KOPT-K1 (cell line): ENCODE data around the gene APBA1.

Experiments
- H3K27ac ChIP-seq: fragments of 200-600 bp; sonication (generic); 2 replicates; pipeline ENCODE4 v1.5.1; 2016; ENCODE audit warnings: antibody characterized with exemption, mild to moderate bottlenecking, low read depth, low read length; ENCODE audit not compliant: poor library complexity, severe bottlenecking
- H3K36me3 ChIP-seq: fragments of 200-600 bp; sonication (generic); 2 replicates; pipeline ENCODE4 v1.5.1; 2017; ENCODE audit warnings: antibody characterized with exemption, mild to moderate bottlenecking, low read length, moderate library complexity; ENCODE audit not compliant: insufficient read depth
- H3K9me3 ChIP-seq: fragments of 200-600 bp; sonication (generic); 2 replicates; pipeline ENCODE4 v1.5.1; 2017; ENCODE audit warnings: antibody characterized with exemption, low read length, mild to moderate bottlenecking; ENCODE audit not compliant: insufficient read depth, poor library complexity, severe bottlenecking

The APBA1 gene

DNA sequence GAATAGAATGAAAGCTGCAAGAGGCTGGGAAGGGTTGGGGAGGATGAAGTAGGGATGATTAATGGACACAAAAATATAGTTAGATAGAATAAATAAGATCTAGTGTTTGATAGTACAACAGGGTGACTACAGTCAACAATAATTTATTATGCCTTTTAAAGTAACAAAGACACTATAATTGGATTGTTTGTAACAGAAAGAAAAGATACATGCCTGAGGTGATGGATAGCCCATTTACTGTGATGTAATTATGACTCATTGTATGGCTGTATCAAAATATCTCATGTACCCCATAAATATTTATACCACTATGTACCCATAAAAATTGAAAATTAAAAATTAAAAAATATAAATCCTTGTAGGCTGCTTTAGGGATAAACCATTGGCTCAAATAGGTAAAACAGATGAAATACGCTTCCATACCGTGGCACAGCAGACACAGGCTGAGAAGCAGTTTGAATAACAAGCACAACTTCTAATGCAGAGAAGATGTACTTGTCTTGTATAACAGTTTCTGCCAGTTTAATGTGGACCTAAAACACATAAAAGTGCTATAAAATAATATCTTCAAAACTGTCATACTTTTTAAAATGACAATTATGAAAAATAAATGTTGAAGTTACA is 34.9 kb downstream of the APBA1 start:
- H3K27ac ChIP-seq, result no peak overlapping the region
- no peaks in the 10 kb centered on the region for H3K36me3 ChIP-seq
- no peaks in the 10 kb centered on the region for H3K9me3 ChIP-seq

DNA sequence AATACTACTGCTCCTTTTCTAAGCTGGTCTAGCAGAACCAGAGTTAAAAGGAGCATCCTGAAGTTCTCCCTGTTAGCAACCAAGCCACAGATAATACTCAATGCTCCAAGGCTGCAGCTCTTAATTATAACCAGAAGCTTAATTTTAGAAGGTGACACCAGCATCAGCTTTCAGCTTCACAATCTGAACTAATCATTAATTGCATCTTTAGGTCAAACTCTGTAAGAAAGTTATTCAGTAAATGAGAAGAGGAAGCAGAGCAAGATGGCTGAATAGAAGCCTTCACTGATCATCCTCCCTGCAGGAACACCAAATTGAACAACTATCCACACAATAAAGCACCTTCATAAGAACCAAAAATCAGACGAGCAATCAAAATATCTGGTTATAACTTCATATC is 38.5 kb downstream of the APBA1 start:
- no peaks in the 10 kb centered on the region for H3K9me3 ChIP-seq
- H3K36me3 ChIP-seq, result no peaks in the 10 kb centered on the region
- no peak overlapping the region for H3K27ac ChIP-seq

DNA sequence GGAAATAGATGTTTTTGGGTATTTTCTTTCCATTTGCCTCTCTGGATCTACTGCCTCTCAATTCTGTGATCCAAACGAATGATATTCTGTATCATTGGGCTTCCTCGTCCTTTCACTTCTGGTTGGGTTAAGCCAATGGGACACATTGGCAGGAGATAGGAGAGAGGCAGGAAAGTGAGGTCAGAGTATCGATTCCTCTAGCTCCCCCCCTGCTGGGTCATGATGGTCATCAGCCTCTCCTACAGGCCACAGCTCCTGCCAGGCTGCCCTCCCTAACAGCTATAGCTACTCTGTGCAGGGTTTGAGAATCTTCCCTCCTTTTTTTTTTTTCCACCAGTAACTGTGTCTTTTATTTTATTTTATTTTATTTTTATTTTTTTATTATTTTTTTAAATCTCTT is 39.4 kb downstream of the APBA1 start:
- Histone ChIP-seq H3K9me3 (no peaks in the 10 kb centered on the region), H3K36me3 (no peaks in the 10 kb centered on the region), H3K27ac (no peak overlapping the region)

DNA sequence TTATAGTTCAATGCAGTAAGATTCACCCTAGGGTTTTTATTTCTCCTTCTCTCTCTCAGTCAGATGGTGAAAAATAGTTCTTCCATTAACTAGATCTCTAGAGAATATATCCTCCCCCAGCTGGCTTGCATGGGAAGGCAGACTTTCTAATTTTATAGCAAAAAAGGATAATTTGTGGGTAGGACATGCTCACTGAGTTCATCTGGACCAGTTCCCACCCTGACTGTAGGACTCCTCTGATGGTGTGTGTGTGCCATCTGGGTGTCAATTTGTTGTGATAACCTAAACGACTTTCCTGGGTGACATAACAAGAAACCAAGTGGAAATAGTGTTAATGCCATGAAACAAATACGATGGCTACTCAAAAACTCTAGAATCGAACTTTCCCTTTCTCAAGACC is 44.9 kb downstream of the APBA1 start:
- Histone ChIP-seq H3K27ac (no peak overlapping the region), H3K9me3 (no peaks in the 10 kb centered on the region), H3K36me3 (no peaks in the 10 kb centered on the region)

DNA sequence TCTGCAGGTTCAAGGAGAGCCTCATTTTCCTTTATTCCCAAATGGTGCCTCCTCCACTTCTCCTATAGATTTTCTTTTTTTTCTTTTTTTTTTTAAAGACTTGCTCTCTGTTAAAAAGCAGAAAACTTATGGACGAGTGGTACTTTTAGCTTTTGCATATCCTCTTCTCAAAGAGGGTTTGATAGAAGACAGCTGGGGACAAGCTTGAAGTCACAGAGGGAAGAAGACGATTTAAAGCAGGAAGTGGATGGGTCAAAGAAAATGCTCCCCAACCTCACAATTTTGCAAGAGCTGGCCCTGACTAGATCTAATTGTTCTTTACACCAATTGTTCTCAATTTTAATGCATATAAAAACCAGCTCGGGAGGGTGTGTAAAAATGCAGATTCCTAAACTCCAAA is 48.9 kb downstream of the APBA1 start:
- no peaks in the 10 kb centered on the region for H3K9me3 ChIP-seq
- no peak overlapping the region for H3K27ac ChIP-seq
- H3K36me3 ChIP-seq, result no peaks in the 10 kb centered on the region

DNA sequence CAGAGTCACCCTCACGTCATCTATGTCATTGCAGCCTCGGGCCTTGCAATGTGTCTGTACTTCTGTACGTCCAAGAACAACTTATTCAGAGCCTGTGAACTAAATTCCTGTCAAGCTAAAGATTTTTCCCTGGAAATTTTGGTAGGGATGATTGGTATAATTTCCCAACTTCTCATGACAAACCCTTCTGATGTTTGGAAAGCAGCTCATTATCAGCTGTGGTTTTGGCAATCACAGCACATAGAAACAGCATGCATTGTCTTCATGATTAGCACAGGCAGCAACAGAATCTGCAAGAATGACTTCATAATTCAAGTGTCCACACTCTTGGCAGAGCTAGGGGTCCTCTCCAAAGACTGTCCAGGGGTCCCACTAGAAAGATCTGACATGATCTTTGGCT is 49.5 kb downstream of the APBA1 start:
- Histone ChIP-seq H3K27ac (no peak overlapping the region), H3K9me3 (no peaks in the 10 kb centered on the region), H3K36me3 (no peaks in the 10 kb centered on the region)

DNA sequence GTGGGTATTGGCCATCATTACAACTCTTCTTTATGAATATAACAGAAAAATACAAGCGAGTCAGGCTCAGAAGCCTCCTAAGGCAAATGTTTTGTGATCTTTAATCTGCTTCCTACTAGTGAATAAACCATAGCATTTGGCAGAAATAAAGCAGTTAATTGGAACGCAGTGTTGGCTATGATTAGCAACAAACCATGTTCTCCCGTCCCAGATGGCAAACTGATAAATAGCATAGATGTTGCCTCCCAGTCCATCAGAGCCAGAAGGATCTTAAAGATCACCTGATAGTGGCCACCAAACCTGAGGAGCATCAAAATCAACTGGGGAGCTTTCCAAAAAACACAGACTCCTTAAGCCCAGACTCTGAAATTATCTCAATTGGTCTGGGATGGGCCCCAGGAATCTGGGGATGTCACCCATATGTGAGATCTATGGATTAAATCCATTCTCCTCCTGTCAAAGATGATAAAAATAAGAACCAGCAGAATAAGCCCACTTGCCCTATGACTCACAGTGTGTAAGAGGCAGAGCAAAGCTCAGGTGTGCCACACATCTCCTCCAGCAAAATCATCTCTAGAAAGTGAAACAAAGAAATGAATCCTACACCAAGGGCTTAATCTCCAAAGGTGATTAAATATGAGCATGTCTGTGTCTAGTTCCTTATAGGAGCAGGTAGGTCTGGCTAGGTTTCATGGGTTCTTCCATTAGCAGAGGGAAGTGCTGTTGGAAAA is 50.3 kb downstream of the APBA1 start:
- H3K27ac ChIP-seq, result no peak overlapping the region

DNA sequence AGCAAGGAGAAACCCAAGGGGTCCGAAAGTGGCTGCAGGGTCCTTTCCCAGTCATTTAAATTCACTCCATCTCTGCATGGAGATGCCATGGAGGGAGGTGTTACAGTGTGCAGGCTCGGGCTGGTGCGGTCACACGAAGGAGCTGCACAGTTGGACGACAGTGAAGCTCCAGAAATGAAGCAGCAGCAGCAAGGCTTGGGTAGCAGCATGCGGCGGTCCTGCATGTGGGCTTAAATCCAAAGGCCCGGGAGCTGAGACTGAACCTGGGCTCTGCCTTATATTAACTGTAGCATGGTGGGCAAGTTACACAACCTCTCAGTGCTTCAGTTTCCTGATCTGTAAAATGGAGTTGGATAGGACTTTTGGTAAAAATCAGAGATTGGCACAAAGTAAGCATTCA is 51.4 kb downstream of the APBA1 start:
- Histone ChIP-seq H3K27ac (no peak overlapping the region), H3K36me3 (no peaks in the 10 kb centered on the region), H3K9me3 (no peaks in the 10 kb centered on the region)

More for the DNA sequence above, 50.3 kb downstream of the APBA1 start:
- Histone ChIP-seq H3K9me3 (no peaks in the 10 kb centered on the region), H3K36me3 (no peaks in the 10 kb centered on the region)

DNA sequence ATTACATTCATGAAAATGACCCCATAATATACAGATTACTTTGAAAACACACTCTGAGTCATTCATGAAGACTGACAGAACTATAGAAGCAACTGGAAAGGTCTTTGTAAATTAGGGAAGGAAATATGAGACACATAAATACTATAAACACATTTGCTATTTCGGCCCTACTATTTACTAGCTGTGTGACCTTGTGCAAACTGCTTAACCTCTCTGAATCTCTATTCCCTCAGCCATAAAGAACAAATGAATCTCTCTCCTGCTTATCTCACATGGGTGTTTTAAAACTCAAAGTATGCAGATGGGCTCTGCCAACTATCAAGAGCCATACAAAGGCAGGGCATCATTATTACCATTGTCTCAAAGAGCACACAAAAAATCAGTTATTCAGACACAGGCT is 52.9 kb downstream of the APBA1 start:
- no peaks in the 10 kb centered on the region for H3K9me3 ChIP-seq
- H3K36me3 ChIP-seq, result no peaks in the 10 kb centered on the region
- H3K27ac ChIP-seq, result no peak overlapping the region

DNA sequence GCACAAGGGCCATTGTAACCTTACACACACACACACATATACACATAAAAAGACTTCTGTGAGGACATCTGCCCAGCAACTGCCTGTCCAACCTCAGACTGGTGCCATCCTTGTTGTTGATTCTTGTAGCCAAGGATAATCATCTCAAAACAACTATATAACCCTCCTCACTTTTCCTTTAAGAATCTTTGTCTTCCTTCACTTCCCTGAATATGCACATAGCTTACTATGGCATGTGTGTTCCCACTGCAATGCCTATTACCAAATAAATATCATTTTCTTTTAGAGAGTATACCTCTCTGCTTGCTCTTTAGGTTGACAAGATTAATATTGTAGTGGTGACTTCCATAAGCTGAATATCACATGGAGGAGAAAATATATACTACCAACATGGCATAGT is 55.2 kb downstream of the APBA1 start:
- no peaks in the 10 kb centered on the region for H3K36me3 ChIP-seq
- H3K27ac ChIP-seq, result no peak overlapping the region
- H3K9me3 ChIP-seq, result no peaks in the 10 kb centered on the region

DNA sequence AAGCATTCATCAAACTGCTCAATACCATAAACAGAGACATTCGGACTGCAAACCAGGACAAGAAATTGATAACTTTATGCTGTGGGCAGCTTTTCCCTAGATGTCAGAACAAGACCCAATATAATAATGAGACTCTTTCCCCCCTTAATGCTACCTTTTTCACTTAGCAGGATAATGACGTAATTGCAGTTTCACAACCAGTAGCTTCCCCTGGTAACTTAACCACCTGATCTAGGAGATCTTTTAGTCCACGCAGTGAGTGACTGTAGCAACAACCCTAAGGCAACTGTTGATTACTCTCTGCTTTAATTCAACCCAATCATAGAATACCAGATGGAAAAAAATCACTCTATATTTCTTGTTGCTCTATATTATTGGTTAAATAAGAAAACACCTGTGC is 56.3 kb downstream of the APBA1 start:
- Histone ChIP-seq H3K27ac (no peak overlapping the region), H3K36me3 (no peaks in the 10 kb centered on the region), H3K9me3 (no peaks in the 10 kb centered on the region)

DNA sequence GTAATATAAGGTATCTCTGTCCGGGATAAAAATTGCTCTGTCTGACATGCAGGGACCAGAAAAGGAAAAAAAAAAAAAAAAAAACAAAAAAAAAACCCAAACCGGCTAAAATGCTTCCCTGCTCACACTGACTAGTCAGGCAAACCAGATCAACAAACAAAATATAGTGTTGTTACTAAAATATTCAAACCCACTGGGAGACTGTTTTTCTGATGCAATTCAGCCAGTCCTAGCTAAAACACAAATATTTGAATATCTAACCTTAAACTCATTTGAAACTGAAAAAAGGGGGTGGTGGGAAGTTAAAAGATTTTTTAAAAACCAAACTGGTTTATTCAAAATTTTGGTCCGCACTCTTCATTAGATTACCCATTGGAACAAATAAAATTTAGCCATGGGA is 61.0 kb downstream of the APBA1 start:
- Histone ChIP-seq H3K36me3 (no peaks in the 10 kb centered on the region), H3K9me3 (no peaks in the 10 kb centered on the region), H3K27ac (no peak overlapping the region)

DNA sequence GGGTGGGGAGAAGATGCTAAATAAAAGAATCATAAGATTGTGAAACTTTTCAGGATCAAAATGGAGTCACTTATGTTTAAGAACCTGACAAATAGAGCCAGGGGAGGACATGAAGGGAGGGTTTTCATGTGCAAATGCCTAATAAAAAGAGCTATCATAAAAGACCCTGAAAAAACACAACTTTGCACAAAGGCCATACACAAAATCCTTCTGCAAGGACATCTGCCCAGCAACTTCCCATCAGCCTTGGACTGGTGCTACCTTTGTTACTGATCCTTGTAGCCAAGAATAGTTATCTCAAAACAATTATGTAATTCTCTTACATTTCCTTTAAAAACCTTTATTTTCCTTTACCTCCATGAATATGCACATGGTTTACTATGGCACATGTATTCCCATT is 63.0 kb downstream of the APBA1 start:
- Histone ChIP-seq H3K36me3 (no peaks in the 10 kb centered on the region), H3K27ac (no peak overlapping the region)

DNA sequence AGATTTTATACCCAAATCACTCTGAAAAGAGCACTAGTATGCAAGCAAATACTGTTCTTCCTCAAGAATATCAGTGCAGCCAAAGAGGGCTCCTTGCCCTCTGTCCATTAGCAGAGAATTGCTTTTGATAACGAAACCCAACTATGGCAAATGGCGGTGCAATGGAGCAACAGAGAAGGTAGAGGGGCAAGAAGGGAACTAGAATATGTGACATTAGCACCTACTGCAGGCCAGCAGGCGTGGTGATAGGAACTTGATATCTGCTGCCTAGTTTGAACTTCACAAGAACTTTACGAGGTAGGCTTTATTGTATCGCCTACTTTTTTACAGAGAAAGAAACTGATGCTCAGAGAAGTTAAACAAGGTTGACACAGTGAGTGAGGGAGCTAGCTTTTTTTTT is 66.1 kb downstream of the APBA1 start:
- H3K36me3 ChIP-seq, result no peaks in the 10 kb centered on the region
- H3K27ac ChIP-seq, result no peak overlapping the region
- no peaks in the 10 kb centered on the region for H3K9me3 ChIP-seq

More for the DNA sequence above, 63.0 kb downstream of the APBA1 start:
- no peaks in the 10 kb centered on the region for H3K9me3 ChIP-seq

DNA sequence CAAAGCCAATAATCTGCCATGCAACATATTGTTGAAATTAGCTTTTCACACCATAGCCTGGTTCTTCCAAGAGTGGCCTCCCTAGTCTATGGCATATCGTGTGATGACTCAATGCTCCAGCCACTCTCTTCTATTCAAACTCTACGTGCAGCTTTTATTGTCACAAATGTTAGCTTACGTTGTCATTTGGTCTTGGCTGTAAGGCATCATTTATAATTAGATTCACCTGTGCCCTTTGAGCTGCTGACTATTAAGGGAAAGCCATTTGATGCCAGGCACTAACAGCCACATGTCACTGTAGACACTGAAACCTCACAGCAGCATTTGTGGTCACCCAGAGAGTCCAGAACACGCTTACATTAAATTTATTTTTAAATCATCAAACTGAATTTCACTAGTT is 66.8 kb downstream of the APBA1 start:
- H3K36me3 ChIP-seq, result no peaks in the 10 kb centered on the region
- no peak overlapping the region for H3K27ac ChIP-seq
- no peaks in the 10 kb centered on the region for H3K9me3 ChIP-seq

DNA sequence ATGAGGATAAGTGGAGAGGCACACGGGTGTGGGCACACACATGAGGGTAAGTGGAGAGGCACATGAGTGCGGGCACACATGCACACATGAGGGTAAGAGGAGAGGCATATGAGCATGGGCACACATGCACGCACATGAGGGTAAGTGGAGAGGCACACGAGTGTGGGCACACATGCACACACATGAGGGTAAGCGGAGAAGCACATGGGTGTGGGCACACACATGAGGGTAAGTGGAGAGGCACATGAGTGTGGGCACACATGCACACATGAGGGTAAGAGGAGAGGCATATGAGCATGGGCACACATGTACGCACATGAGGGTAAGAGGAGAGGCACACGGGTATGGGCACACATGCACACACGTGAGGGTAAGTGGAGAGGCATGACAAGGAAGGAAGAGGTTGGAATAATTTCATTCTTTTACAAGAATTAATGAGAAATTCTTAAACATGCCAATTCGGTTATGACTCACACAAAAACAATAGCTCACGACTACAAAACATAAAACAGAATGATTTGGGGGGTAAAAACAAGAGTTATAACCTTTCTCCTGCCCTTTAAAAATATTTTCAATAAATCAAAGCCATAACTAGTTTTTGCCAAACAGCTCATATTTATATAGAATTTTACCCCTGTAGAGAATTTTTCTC is 67.5 kb downstream of the APBA1 start:
- Histone ChIP-seq H3K9me3 (no peaks in the 10 kb centered on the region), H3K27ac (no peak overlapping the region)

More for the DNA sequence above, 67.5 kb downstream of the APBA1 start:
- no peaks in the 10 kb centered on the region for H3K36me3 ChIP-seq
